Motor neuron (in vitro differentiated cells): ENCODE data around the gene KL. TPM values are rescaled to one million over a fixed set of nuclear protein-coding genes. Genes with fewer than 3 reads are reported as not detected.

Source experiments
- ATAC-seq, 8 experiments: fragments of 200-7000 bp; cut with Tn5 transposase; replicated peaks in 6 of 8; 2 replicates each; pipeline ENCODE4 v1.8.0; 2021; ENCODE audit warnings: mild to moderate bottlenecking in 8 of 8, moderate library complexity in 8 of 8
- H3K27ac ChIP-seq, 2 donors: fragments of 250-450 bp; sonication (Bioruptor Pico); 2 replicates each; pipeline ENCODE4 v1.9.0; 2021; ENCODE audit warnings: antibody characterized with exemption in 2 of 2, mild to moderate bottlenecking in 2 of 2, moderate library complexity in 1 of 2
- H3K4me1 ChIP-seq, 2 donors: fragments of 250-450 bp; sonication (Bioruptor Pico); replicated peaks in 1 of 2; 2 replicates each; pipeline ENCODE4 v1.6.1; 2021; ENCODE audit warnings: antibody characterized with exemption in 2 of 2, mild to moderate bottlenecking in 2 of 2, moderate library complexity in 1 of 2
- H3K4me3 ChIP-seq, 5 donors: fragments of 250-450 bp; sonication (Bioruptor Pico); 2 replicates each; pipeline ENCODE4 v1.9.0; 2021; ENCODE audit warnings: antibody characterized with exemption in 5 of 5, mild to moderate bottlenecking in 5 of 5, moderate library complexity in 4 of 5
- WGBS, 10 experiments: fragments of 450-650 bp; shearing (Covaris generic); methylation state at CpG; one replicate each; pipeline ENCODE4 v1.0.0; 2022; 5-methylcytosine and 5-hydroxymethylcytosine counted together
- in situ Hi-C, 9 experiments: fragments of 400-800 bp; cut with MboI; loops; one replicate each; pipeline ENCODE4 v1.15.0; 2021; ENCODE audit warnings: low sequenced_read_pairs in 9 of 9, low pct_unique_long_range_greater_than_20kb in 2 of 9; ENCODE audit not compliant: unreplicated experiment in 9 of 9
- total RNA-seq, 8 experiments: library from RNA; unstranded; fragments of 300-600 nt; gene quantifications; 2 replicates each; pipeline versions ENCODE4 v1.2.3 to v1.2.4, GENCODE V29; 2022

KL gene
- total RNA-seq, 8 experiments from 2014 or later: 0.05 to 13.1 (median 0.14) TPM

- H3K4me3 ChIP-seq: no peak overlapping the region
- peaks cover 13 to 16% of the 10 kb centered on the region in 2 donors for H3K4me1 ChIP-seq
- ATAC-seq: peak; percentile 31 to 95 (median 50)
- H3K27ac ChIP-seq: no peak overlapping the region
- in situ Hi-C loops: no loop called here
- WGBS, 10 experiments: 0 to 93% (median 67%) methylated on average over 1 to 7 of the region's 9 CpGs; no CpG with 5 or more reads in 1 of the 10 experiments
Measured at GRCh38 chr13:33057019-33057780, 41.0 kb downstream of the KL start.

- in situ Hi-C loops: no loop called here
- 0 to 100% (median 80%) methylated on average over 1 to 3 of the region's 3 CpGs for WGBS, 10 experiments
- Histone ChIP-seq H3K4me3 (no peak overlapping the region), H3K27ac (no peak overlapping the region), H3K4me1 (peaks cover 13 to 20% of the 10 kb centered on the region in 2 donors)
- ATAC-seq: peak in 4 of 8 experiments; percentile 52 to 88 (median 79)
Measured at GRCh38 chr13:33058776-33059327, 42.6 kb downstream of the KL start.

DNA sequence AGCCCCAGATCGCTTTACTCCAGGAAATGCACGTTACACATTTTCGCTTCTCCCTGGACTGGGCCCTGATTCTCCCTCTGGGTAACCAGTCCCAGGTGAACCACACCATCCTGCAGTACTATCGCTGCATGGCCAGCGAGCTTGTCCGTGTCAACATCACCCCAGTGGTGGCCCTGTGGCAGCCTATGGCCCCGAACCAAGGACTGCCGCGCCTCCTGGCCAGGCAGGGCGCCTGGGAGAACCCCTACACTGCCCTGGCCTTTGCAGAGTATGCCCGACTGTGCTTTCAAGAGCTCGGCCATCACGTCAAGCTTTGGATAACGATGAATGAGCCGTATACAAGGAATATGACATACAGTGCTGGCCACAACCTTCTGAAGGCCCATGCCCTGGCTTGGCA, 44.6 kb downstream of the KL start:
- peaks cover 13 to 20% of the 10 kb centered on the region in 2 donors for H3K4me1 ChIP-seq
- WGBS, 10 experiments: 70 to 97% (median 91%) methylated on average over 4 to 13 of the region's 15 CpGs; no CpG with 5 or more reads in 3 of the 10 experiments
- no peak overlapping the region for H3K4me3 ChIP-seq
- in situ Hi-C loops: no loop called here
- H3K27ac ChIP-seq: no peak overlapping the region
- no peak for ATAC-seq

- Histone ChIP-seq H3K27ac (no peak overlapping the region), H3K4me3 (no peak overlapping the region), H3K4me1 (peaks cover 0 to 3% of the 10 kb centered on the region in 2 donors)
- in situ Hi-C loops: no loop called here
- WGBS, 10 experiments: 90 to 100% (median 99%) methylated on average over 2 to 9 of the region's 18 CpGs; no CpG with 5 or more reads in 4 of the 10 experiments
- ATAC-seq: no peak
Measured at GRCh38 chr13:33066329-33066728, 50.1 kb downstream of the KL start.

DNA sequence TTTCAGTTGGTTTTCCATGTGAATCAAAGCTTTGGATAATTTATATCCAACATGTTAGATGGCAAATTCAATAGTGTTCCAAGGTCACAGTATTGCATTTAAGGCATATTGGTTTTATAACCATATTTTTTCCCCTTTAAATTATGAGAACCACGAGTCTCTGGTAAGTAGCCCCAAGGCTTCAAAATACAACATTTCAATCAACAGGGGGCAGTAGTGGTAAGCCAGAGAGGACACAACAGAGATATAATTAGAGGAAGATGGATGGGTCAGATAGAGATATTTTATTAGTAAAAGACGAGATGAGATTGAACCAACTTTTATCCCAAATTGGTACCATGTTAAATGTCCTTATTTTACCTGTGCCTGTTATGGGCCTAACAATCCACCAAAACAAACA, 53.1 kb downstream of the KL start:
- Histone ChIP-seq H3K4me1 (peaks cover 11 to 17% of the 10 kb centered on the region in 2 donors), H3K27ac (no peak overlapping the region), H3K4me3 (no peak overlapping the region)
- no peak for ATAC-seq
- 67 to 100% (median 83%) methylated on average over 1 to 2 of the region's 2 CpGs; no CpG with 5 or more reads in 3 of the 10 experiments for WGBS, 10 experiments
- in situ Hi-C loops: no loop called here

- in situ Hi-C loops: no loop called here
- Histone ChIP-seq H3K27ac (no peak overlapping the region), H3K4me1 (peaks cover 19 to 21% of the 10 kb centered on the region in 2 donors), H3K4me3 (no peak overlapping the region)
- 20 to 100% (median 80%) methylated on average over 1 to 2 of the region's 2 CpGs; no CpG with 5 or more reads in 2 of the 10 experiments for WGBS, 10 experiments
- ATAC-seq: peak in 2 of 8 experiments; percentile 28 to 46
Measured at GRCh38 chr13:33070713-33071112, 54.5 kb downstream of the KL start.

- WGBS, 10 experiments: 83 to 100% (median 94%) methylated on average over 1 to 2 of the region's 2 CpGs; no CpG with 5 or more reads in 2 of the 10 experiments
- H3K4me3 ChIP-seq: no peak overlapping the region
- in situ Hi-C loops: no loop called here
- no peak overlapping the region for H3K27ac ChIP-seq
- peak in 5 of 8 experiments; percentile 75 to 97 (median 95) for ATAC-seq
- H3K4me1 ChIP-seq: peaks cover 26 to 28% of the 10 kb centered on the region in 2 donors
Measured at GRCh38 chr13:33072282-33072681, 56.1 kb downstream of the KL start.

DNA sequence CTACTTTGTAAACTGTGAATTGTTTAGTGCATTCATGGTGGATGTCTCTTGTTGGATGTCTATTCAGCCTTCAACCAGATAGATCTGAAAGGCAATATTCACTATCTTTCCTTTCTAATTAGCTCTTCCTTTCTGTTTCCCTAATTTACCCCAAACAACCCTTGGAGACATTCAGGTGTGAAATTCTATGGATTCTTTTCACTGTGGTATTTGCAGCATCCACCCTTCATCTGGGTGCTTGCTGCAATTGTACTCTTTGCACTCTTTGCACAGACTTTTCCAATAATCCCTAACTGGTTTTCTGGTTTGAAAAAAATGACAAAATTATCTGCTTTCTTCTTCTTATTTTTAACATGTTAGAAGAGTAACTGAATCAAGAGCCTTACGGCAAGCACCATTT, 56.5 kb downstream of the KL start:
- ATAC-seq: no peak
- Histone ChIP-seq H3K27ac (no peak overlapping the region), H3K4me3 (no peak overlapping the region), H3K4me1 (peaks cover 26 to 28% of the 10 kb centered on the region in 2 donors)
- WGBS, 10 experiments: 94 to 100% (median 100%) methylated on average over 1 of the region's 1 CpG; no CpG with 5 or more reads in 2 of the 10 experiments
- in situ Hi-C loops: no loop called here

DNA sequence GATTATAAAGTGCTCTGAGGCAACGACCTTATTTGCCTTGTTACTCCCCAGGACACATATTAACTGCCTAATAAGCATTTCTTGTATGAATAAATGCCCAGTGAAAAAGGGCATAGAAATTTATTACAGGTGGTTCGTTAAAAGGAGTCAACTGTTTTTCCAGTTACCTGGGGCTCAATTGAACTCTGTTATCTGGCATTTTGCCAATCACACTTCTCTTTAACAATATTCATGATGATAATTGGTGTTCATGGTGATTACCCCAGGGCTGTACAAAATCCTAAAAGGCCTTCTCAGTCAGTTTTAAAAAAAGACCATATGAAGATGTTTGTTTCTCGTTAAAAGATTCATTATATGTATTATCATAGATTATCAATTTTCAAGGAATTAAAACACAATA, 57.1 kb downstream of the KL start:
- in situ Hi-C loops: no loop called here
- H3K4me1 ChIP-seq: peaks cover 26 to 28% of the 10 kb centered on the region in 2 donors
- no peak overlapping the region for H3K27ac ChIP-seq
- no peak for ATAC-seq
- WGBS, 10 experiments: 65 to 100% (median 86%) methylated on average over 2 to 3 of the region's 3 CpGs; no CpG with 5 or more reads in 1 of the 10 experiments
- no peak overlapping the region for H3K4me3 ChIP-seq

DNA sequence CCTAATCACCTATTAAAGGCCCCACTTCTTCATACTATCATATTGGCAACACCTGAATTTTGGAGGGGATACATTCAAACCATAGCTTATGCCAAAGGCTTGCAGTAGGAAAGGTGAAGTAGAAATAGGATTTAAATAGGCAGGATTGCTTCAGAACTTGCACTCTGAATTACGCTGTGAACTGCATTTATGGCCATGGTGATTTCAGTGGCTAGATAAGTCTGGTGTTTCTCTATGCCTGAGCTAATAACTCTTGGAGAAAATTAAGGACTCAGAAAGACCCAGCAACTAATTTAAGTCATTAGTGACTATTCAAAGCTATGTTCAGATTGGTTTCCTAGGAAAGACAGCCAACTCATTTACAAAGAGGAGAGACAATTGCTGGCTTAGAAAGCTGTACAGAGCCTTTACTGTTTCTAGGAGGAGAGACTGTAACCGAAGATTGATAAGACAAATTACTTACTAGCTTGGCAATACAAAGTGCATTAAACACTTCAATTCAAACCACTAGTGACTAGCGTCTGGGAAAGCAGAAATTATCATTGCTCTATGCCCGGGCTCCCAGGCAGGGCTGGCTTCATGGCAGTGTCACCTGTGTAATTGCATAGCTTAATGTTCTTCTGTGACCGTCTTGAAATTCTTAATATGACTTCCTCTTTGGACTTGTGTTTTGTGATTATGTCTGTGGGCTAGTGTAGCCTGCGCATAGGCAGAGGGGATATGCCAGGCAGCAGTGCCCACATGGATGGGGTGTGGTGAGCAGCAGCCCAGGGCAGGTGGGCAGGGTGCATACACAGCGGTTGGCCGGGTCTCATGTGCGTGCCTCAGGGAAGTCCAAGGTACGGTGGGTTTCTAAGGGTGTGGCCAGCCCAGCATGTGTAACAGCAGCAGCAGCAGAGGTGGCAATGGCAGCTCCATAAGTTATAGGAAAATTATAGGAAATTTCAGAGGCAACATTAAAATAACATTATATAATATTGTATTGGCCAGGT, 60.1 kb downstream of the KL start:
- H3K27ac ChIP-seq: no peak overlapping the region
- peak in 5 of 8 experiments; percentile 12 to 80 (median 40) for ATAC-seq
- 40 to 100% (median 84%) methylated on average over 1 to 9 of the region's 10 CpGs; no CpG with 5 or more reads in 2 of the 10 experiments for WGBS, 10 experiments
- H3K4me1 ChIP-seq: peaks cover 26 to 28% of the 10 kb centered on the region in 2 donors
- no peak overlapping the region for H3K4me3 ChIP-seq
- in situ Hi-C loops: no loop called here

DNA sequence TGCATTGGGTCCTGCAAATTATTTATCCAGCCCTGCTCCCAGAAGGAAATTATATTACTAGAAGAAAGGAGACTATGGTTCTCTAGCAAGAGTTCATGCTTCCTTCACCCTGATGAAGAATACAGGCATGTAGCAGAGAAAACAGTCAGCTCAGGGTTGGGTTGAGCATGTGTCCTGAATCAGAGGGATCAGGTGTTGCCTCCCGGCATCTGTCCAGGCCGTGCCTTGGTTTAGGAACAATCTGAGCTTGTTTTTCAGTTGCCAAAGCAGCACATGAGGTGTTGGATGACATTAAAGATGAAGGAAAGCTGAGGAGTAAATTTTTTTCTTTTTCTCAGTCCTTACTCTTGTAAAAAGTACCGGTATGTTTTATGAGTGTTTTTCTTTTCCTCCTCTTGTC, 62.0 kb downstream of the KL start:
- in situ Hi-C loops: no loop called here
- H3K4me3 ChIP-seq: no peak overlapping the region
- ATAC-seq: no peak
- peaks cover 9 to 17% of the 10 kb centered on the region in 2 donors for H3K4me1 ChIP-seq
- 79 to 100% (median 93%) methylated on average over 1 to 3 of the region's 3 CpGs; no CpG with 5 or more reads in 2 of the 10 experiments for WGBS, 10 experiments
- no peak overlapping the region for H3K27ac ChIP-seq

DNA sequence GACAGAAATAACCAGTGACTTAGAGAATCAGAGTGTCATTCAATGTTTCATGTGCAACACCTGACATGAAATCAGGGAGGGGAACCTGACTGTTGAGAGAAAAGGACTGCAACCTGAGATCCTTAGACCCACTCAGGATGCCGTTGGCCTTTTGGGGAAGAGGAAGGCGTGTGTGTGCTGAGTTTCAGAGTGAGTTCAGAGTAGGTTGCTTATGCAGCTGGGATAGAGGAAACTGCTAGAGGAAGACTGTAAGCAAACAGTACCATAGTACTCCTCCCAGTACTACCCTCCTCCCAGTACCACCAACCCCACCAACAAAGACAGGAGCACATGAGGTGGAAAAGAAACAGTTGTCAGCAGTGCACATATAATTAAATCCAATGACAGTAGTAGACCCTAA, 63.7 kb downstream of the KL start:
- Histone ChIP-seq H3K27ac (no peak overlapping the region), H3K4me3 (no peak overlapping the region), H3K4me1 (peaks cover 9 to 17% of the 10 kb centered on the region in 2 donors)
- no peak for ATAC-seq
- 86 to 100% (median 92%) methylated on average over 1 to 2 of the region's 2 CpGs; no CpG with 5 or more reads in 3 of the 10 experiments for WGBS, 10 experiments
- in situ Hi-C loops: no loop called here
